ENCODE results near the gene PANX3. TPM values are rescaled to one million over a fixed set of nuclear protein-coding genes. Genes with fewer than 3 reads are reported as not detected.
A peak's percentile ranks its signal among the peaks of the same experiment; 100 is the strongest.

The PANX3 gene, protein sequence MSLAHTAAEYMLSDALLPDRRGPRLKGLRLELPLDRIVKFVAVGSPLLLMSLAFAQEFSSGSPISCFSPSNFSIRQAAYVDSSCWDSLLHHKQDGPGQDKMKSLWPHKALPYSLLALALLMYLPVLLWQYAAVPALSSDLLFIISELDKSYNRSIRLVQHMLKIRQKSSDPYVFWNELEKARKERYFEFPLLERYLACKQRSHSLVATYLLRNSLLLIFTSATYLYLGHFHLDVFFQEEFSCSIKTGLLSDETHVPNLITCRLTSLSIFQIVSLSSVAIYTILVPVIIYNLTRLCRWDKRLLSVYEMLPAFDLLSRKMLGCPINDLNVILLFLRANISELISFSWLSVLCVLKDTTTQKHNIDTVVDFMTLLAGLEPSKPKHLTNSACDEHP
- total RNA-seq = not detected

DNA sequence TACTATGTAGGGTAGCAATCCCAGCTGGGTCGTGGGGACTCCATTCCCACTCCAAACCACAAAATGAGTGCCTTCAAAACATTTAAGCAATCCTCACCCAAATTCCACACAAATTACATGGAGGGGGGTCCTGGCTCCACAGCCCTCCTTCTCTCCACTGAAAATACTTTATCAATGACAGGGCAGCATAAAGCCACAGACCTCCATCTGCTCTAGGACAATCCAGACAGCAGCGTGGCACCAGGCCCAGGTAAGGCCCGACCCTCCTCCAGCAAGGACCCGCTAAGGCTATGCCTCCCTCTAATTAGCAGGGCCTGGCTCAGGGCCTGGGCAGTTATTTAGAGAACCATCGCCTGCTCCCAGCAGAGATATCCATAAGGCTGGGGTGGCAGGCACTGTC lies at the start of gene PANX3:
TSS of gene PANX3 (plus strand) at position 365 of the 400 bp plus-strand sequence. CDS start 129 bp downstream, outside the sequence.
- DNase-seq (no peak), ATAC-seq (no peak)
- H3K9me3 Mint-ChIP-seq = no peaks in the 10 kb centered on the region
- H3K4me1 Mint-ChIP-seq (ENCODE audit: low read depth) = peaks cover 10% of the 10 kb centered on the region
- TF ChIP-seq, protein P1, sequence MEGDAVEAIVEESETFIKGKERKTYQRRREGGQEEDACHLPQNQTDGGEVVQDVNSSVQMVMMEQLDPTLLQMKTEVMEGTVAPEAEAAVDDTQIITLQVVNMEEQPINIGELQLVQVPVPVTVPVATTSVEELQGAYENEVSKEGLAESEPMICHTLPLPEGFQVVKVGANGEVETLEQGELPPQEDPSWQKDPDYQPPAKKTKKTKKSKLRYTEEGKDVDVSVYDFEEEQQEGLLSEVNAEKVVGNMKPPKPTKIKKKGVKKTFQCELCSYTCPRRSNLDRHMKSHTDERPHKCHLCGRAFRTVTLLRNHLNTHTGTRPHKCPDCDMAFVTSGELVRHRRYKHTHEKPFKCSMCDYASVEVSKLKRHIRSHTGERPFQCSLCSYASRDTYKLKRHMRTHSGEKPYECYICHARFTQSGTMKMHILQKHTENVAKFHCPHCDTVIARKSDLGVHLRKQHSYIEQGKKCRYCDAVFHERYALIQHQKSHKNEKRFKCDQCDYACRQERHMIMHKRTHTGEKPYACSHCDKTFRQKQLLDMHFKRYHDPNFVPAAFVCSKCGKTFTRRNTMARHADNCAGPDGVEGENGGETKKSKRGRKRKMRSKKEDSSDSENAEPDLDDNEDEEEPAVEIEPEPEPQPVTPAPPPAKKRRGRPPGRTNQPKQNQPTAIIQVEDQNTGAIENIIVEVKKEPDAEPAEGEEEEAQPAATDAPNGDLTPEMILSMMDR (IDR thresholded peaks at IDR 0.05) = no peak
- intact Hi-C loops (cut with micrococcal nuclease) = no loop called here
- H3K27me3 Mint-ChIP-seq = no peaks in the 10 kb centered on the region
- ChIA-PET POLR2A (no interaction called here), CTCF (interaction anchor here (1.3 to 1.9 kb wide), 2 partner anchors 10 to 26 kb away, joined by 3 to 5 read pairs; no protein-coding TSS in a partner anchor)
- H3K4me3 Mint-ChIP-seq = no peak within 1 kb of the TSS
- H3K36me3 Mint-ChIP-seq (ENCODE audit: low read depth) = no peaks in the 10 kb centered on the region
- peak within 1 kb of the TSS; percentile 24 for H3K27ac Mint-ChIP-seq

DNA sequence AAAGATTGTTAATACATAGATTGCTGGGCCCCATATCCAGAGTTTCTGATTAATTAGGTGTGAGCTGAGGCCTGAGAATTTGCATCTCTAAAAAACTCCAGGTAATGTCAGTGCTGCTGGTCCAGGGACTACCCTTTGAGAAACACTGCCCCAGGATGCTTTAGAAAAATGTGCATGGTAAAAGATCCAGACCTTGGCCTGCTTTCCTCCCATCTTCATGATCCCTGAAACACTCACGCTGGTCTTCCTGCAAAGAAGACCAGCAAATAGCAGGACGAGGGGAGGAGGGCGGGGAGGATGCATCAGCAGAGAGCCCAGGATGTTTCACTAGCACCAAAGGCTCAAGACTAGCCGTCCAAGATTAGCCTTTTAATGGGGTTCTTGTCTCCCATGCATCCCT lies 41.5 kb upstream of the PANX3 start, which contains the start of gene OR8A1:
TSS of gene OR8A1 (plus strand) at position 301 of the 400 bp plus-strand sequence. CDS start 123 bp downstream, outside the sequence.
- no peak within 1 kb of the TSS for H3K4me3 Mint-ChIP-seq

DNA sequence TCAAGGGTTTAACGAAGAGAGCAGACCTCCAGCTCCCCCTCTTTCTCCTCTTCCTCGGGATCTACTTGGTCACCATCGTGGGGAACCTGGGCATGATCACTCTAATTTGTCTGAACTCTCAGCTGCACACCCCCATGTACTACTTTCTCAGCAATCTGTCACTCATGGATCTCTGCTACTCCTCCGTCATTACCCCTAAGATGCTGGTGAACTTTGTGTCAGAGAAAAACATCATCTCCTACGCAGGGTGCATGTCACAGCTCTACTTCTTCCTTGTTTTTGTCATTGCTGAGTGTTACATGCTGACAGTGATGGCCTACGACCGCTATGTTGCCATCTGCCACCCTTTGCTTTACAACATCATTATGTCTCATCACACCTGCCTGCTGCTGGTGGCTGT lies 41.1 kb upstream of the PANX3 start:
- ChIA-PET POLR2A (no interaction called here), CTCF (interaction anchor here (1.3 kb wide), 2 partner anchors 14 to 167 kb away, joined by 3 to 4 read pairs; no protein-coding TSS in a partner anchor)
- TF ChIP-seq, protein P1 (IDR thresholded peaks at IDR 0.05) = no peak
- no peak for ATAC-seq
- Mint-ChIP-seq H3K4me3 (no peak overlapping the region), H3K27ac (no peak overlapping the region), H3K4me1 (ENCODE audit: low read depth) (no peaks in the 10 kb centered on the region), H3K36me3 (ENCODE audit: low read depth) (no peaks in the 10 kb centered on the region), H3K27me3 (peaks cover 19% of the 10 kb centered on the region), H3K9me3 (no peaks in the 10 kb centered on the region)
- intact Hi-C loops (cut with micrococcal nuclease) = no loop called here
- DNase-seq = no peak

More for the DNA sequence above, 41.5 kb upstream of the PANX3 start, which contains the start of gene OR8A1:
- Mint-ChIP-seq H3K9me3 (no peaks in the 10 kb centered on the region), H3K27ac (no peak within 1 kb of the TSS), H3K36me3 (ENCODE audit: low read depth) (no peaks in the 10 kb centered on the region), H3K27me3 (peaks cover 19% of the 10 kb centered on the region), H3K4me1 (ENCODE audit: low read depth) (no peaks in the 10 kb centered on the region)
- TF ChIP-seq, protein P1 (IDR thresholded peaks at IDR 0.05) = no peak
- intact Hi-C loops (cut with micrococcal nuclease) = no loop called here
- ChIA-PET POLR2A (no interaction called here), CTCF (interaction anchor here (1.3 kb wide), 2 partner anchors 14 to 167 kb away, joined by 3 to 4 read pairs; no protein-coding TSS in a partner anchor)
- ATAC-seq (no peak), DNase-seq (no peak)

DNA sequence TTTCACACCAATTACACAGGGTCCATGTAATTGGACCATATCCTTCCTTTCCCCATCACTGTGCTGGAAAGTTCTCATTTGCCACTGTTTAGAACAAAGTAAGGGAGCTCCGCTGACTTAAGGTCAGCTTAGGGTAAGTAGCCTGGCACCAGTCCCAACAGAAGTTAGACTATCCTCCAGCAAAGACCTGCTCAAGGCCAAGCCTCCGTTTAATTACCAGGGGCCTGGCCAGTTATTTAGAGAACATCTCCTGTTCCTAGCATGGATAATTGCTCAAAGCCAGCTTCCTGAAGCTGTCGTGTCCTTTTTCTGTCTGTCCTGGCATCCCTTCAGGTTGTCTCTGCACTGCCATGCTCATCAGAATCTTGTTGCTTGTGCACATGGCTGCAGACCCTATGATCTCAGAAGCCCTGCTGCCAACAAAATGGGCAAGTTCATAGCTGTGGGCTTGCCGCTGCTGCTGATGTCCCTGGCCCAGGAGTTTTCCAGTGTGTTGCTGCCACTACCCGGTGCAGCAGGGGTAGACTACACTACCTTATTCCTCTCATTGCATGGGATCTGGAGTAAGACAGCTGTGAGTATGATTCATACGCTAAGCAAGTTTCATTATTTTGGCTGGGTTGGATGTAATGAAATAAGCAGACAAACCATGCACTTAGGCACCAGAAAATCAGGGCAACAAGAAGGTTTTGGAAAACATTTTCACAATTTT lies 33.4 kb upstream of the PANX3 start:
- Mint-ChIP-seq H3K27me3 (peaks cover 4% of the 10 kb centered on the region), H3K4me3 (no peak overlapping the region), H3K27ac (no peak overlapping the region), H3K36me3 (ENCODE audit: low read depth) (no peaks in the 10 kb centered on the region), H3K4me1 (ENCODE audit: low read depth) (no peaks in the 10 kb centered on the region), H3K9me3 (no peaks in the 10 kb centered on the region)
- POLR2A ChIA-PET = no interaction called here
- CTCF ChIA-PET = no interaction called here
- intact Hi-C loops (cut with micrococcal nuclease) = no loop called here
- DNase-seq (no peak), ATAC-seq (no peak)
- TF ChIP-seq, protein P1 (IDR thresholded peaks at IDR 0.05) = no peak
